Activated CD4-positive, alpha-beta T cell treated with anti-CD3 and anti-CD28 coated beads, Interleukin-10, Interleukin-2, amounts not matched to agents 100 ng/mL and 50 ng/mL, durations not matched to agents 16 hours and 8 hours (primary cell): Measurements from ENCODE around the gene CNNM2.
"Not testable (repeated sequence)": the region's sequence is repeated elsewhere in the genome, so short reads cannot be mapped to it uniquely, and the experiment has no call there.

ENCODE experiments used
- DNase-seq: peaks from one replicate; pipeline ENCODE4 v3.0.0-alpha.2; 2020

CNNM2 gene

GRCh38 chr10:103111031-103111917 lies 193.2 kb downstream of the CNNM2 start:
- DNase-seq = peak; percentile 41

GRCh38 chr10:103111918-103112877 lies 194.1 kb downstream of the CNNM2 start:
- DNase-seq = peak; percentile 66

GRCh38 chr10:103114876-103115275 lies 196.8 kb downstream of the CNNM2 start:
- DNase-seq = no peak

- DNase-seq = no peak
These were observed 199.2 kb downstream of the CNNM2 start for GRCh38 chr10:103117247-103117646.

- DNase-seq = no peak
These were observed 202.5 kb downstream of the CNNM2 start for GRCh38 chr10:103120546-103120945.

GRCh38 chr10:103120977-103121735 lies 203.1 kb downstream of the CNNM2 start:
- DNase-seq = no peak

GRCh38 chr10:103123282-103124024 lies 205.4 kb downstream of the CNNM2 start:
- no peak for DNase-seq

- peak; percentile 26 for DNase-seq
These were observed 206.5 kb downstream of the CNNM2 start for GRCh38 chr10:103124420-103125096.

GRCh38 chr10:103125323-103126267 lies 207.5 kb downstream of the CNNM2 start:
- no peak for DNase-seq

GRCh38 chr10:103127241-103127640 lies 209.1 kb downstream of the CNNM2 start:
- no peak for DNase-seq

GRCh38 chr10:103130180-103130579 lies 212.1 kb downstream of the CNNM2 start:
- not testable (repeated sequence) for DNase-seq

- DNase-seq = no peak
These were observed 212.8 kb downstream of the CNNM2 start for GRCh38 chr10:103130910-103131309.

- DNase-seq = not testable (repeated sequence)
These were observed 217.1 kb downstream of the CNNM2 start for GRCh38 chr10:103135168-103135567.

- DNase-seq = peak; percentile 6
These were observed 221.7 kb downstream of the CNNM2 start for GRCh38 chr10:103139803-103140202.
